GM21381 (cell line): Measurements from ENCODE around the gene PPP6C.
"Not testable (repeated sequence)": the region's sequence is repeated elsewhere in the genome, so short reads cannot be mapped to it uniquely, and the experiment has no call there.

ENCODE experiments used
- ATAC-seq: cut with Tn5 transposase; IDR thresholded peaks from one replicate; pipeline ENCODE4 v1.9.1; 2021; ENCODE audit warnings: mild to moderate bottlenecking, moderate library complexity; ENCODE audit not compliant: unreplicated experiment

PPP6C gene

GRCh38 chr9:125189361-125190289 is at the start of gene PPP6C:
Gene PPP6C, minus strand, starts transcription at chr9:125189803. Its CDS starts 85 bp downstream, at chr9:125189718.
- peak; percentile 97 for ATAC-seq

DNA sequence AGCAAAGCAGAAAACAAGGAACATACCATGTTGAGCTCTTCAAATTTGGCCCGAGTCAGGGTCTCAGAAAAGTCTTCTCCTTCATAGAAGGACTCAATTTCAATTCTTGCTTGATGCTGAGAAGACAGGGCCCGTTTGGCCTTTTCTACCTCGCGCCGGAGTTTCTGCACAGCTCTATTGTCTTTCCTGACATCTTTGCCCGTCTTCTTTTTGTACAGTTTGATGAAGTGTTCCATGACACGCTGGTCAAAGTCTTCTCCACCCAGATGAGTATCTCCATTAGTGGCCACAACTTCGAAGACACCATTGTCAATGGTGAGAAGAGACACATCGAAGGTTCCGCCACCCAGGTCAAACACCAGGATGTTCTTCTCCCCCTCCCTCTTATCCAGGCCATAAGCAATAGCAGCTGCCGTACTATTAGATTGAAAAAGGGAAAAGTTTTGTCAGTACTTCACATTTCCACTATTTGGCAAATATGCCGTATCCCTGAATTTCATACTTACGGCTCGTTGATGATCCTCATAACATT is 49.4 kb upstream of the PPP6C start:
- ATAC-seq = no peak

- no peak for ATAC-seq
Observed at GRCh38 chr9:125238127-125238914, 48.7 kb upstream of the PPP6C start.

GRCh38 chr9:125236520-125237159 is 47.0 kb upstream of the PPP6C start:
- ATAC-seq = not testable (repeated sequence)

- ATAC-seq = no peak
Observed at GRCh38 chr9:125235804-125236519, 46.4 kb upstream of the PPP6C start.

DNA sequence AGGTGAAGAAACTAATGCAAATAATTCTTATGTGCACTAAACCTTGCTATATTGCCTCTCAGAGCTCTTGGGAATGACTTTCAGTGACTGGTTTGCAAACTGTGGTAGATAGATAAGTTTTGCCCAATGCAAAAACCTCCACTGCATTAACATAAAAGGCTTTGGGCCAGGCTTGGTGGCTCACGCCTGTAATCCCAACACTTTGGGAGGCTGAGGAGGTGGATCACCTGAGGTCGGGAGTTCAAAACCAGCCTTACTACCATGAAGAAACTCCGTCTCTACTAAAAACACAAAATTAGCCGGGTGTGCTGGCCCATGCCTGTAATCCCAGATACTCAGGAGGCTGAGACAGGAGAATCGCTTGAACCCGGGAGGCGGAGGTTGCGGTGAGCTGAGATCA is 44.5 kb upstream of the PPP6C start:
- not testable (repeated sequence) for ATAC-seq

DNA sequence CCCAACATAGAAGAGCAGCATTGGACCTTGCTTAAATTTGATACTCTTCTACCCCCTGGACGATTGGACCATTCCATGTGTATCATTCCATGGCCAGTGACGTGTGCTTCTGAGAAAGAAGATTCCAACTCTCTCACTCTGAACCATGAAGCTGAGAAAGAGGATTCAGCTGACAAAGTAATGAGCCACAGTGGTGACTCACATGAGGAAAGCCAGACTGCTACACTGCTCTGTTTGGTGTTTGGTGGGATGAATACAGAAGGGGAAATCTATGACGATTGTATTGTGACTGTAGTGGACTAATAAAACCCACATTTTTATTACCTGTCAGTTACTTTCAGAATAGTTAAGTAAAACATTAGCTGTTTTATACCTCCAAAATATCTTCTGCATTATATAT is 44.1 kb upstream of the PPP6C start:
- ATAC-seq = no peak

DNA sequence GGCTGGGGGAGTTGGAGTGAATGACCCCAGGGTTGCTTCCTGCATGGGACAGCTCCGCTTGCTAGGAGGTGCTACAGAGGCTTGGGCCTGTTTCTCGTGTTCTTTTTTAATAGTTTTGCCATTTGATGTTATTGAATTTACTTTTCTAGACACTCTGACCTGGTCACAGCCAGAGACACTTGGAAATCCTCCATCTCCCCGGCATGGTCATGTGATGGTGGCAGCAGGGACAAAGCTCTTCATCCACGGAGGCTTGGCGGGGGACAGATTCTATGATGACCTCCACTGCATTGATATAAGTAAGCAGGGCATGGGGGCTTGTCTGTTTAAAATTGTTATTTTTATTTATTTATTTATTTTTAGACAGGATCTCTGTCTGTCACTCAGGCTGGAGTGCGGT is 38.2 kb upstream of the PPP6C start:
- no peak for ATAC-seq

DNA sequence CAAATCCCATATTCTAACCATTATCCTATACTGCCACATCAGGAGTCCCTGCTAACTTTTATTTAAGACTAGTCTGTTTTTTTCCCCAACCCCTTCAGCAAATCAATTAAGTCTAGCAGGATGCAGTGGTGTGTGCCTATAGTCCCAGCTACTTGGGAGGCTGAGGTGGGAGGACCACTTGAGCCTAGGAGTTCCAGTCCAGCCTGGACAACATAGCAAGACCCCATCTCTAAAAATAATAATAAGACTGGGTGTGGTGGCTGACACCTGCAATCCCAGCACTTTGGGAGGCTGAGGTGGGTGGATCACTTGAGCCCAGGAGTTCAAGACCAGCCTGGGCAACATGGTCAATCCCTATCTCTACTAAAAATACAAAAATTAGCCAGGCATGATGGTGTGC is 35.3 kb upstream of the PPP6C start:
- not testable (repeated sequence) for ATAC-seq

GRCh38 chr9:125218621-125219020 is 29.0 kb upstream of the PPP6C start:
- ATAC-seq = no peak

GRCh38 chr9:125214186-125214585 is 24.6 kb upstream of the PPP6C start:
- no peak for ATAC-seq

DNA sequence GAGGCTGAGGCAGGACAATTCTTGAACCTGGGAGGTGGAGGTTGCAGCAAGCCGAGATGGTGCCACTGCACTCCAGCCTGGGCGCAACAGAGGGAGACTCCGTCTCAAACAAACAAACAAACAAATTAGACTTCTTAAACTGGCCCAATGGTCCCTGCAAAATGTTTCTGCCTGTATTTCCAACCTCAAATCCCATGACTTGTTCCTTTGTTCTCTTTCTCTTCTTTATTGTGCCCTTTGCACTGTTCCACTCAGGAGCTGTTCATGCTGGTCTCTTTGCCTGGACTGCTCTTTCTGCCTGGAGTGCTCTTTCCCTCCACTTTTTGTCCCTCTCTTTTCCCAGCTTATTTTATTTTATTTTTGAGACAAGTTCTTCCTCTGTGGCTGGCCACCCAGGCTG is 14.9 kb upstream of the PPP6C start:
- ATAC-seq = no peak

- ATAC-seq = no peak
Observed at GRCh38 chr9:125202846-125203618, 13.4 kb upstream of the PPP6C start.

DNA sequence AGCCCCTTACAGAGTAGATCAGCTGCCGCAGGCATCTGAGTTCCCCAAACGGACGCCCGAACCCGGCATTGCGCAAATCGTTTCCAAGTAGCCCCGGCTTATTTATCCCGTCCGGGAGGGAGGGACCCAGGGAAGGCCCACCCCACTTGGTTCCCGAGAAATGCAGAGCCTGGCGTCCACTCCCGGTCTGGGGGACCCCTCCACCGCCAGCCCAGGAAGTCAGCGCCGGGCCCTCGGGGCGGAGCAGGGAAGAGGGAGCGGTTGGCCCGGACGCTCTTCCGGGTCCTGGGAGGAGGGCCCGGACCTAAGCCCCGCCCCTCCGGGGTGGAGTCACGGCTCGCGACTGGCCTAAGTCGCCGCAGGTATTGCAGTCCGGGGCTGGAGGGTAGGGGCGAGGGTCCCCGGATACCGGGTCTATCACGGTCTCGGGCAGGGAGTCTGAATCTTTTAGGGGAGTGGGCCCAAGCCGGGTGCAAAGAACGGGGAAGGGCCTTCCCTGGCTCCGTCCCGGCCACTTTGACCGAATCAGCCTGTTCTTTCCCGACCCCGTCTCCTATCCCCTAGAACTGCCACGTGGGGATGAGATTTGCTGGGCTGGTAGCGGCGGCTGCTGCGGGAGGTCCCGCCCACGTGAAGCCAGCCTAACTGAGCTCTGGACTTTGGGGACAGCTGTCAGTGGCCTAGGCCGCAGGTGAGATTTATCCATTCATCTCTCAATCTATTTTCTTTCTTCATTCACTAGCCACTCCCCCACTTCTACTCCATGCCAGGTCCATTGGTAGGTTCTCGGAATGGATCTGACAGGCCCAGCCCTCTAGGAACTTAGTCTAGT is 10.8 kb upstream of the PPP6C start, which contains the start of gene RABEPK:
RABEPK (plus strand) TSS at position 327 of the 832 bp plus-strand sequence. CDS start 2,472 bp downstream, outside the sequence.
- peak; percentile 97 for ATAC-seq

DNA sequence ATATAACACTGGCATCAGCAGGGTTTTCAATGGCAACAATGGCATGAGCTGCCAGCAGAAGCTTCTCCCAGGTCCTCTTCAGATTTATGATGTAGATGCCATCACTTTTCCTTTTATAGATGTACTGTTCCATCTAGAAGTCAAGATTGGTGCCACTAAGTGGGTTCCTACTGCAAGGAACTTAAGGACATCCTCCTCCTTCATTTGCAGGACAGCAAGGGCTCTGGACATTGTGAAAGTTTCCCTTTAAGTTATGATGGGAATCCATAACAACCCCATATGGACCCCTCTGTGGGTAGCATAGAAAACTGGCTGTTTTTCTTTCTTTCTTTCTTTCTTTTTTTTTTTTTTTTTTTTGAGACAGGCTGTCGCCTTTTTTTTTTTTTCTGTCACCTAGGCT is 6.0 kb upstream of the PPP6C start:
- ATAC-seq = not testable (repeated sequence)

DNA sequence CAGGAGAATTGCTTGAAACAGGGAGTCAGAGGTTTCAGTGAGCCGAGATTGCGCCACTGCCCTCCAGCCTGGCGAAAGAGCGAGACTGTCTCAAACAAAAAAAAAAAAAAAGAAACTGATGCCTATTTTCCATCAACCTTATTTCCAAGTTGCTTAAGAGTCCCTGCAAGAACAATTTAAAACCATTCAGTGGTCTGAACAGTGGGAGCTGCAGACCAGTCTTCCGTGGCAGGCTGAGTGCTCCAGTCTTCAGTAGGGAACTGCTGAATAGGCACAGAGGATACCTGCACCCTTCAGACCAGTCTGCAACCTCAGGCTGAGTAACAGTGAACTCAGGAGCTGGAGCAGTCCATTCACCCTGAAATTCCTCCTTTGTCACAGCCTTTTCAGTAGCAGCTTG is 4.9 kb upstream of the PPP6C start:
- not testable (repeated sequence) for ATAC-seq

- no peak for ATAC-seq
Observed at GRCh38 chr9:125190361-125190801, 778 bp upstream of the PPP6C start.

DNA sequence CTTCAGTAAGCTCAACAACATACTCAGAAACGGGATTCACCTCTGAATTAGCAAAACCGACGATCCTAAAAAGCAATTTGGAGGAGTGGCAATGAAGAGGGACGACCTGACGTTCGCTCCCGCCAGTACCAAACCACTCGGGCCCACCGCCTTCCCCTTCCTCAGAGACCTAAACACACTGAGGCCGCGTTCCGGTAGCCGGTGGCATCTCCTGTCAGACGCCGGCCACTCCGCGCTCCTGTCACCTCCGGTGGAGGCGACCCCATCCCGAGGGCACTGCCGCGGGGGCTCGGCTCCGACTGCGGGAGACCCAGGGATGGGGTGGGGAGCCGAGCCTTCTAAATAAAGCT is 617 bp downstream of the PPP6C start:
- peak; percentile 17 for ATAC-seq

DNA sequence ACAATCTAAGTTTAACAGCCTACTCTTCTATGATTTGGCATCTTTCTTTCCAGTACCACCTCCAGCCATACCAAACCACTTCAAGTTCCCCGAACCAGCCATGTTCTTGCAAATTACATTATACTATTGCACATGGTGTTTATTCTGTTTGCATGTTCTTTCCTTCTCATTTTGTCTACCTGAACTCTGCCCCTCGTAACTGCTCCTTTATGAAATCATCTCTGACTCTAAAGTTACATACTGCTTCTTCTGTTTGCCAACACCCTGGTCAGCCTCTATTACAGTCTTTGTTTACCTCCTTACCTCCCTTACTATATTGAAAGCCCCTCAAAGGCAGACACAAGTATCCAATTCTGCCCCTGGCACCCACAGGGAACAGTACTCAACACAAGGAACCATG is 6.0 kb downstream of the PPP6C start:
- no peak for ATAC-seq
